ENCODE results near the gene SFSWAP.

- TF ChIP-seq EZH2 (IDR thresholded peaks at IDR 0.05; ENCODE audit: insufficient read depth, poor library complexity, severe bottlenecking) (no peak), EZH2phosphoT487 (IDR thresholded peaks at IDR 0.05; ENCODE audit: insufficient read depth, low read depth) (no peak)
These were observed 119.0 kb downstream of the SFSWAP start for GRCh38 chr12:131829791-131830334.

Measured in GM23248 (cell line).